GM18517 (cell line): ENCODE measurements around the gene IL22.
"Not testable (repeated sequence)": the region's sequence is repeated elsewhere in the genome, so short reads cannot be mapped to it uniquely, and the experiment has no call there.

ENCODE experiments used
- ATAC-seq: cut with Tn5 transposase; IDR thresholded peaks from one replicate; pipeline ENCODE4 v1.9.1; 2021; ENCODE audit warnings: mild to moderate bottlenecking, moderate library complexity; ENCODE audit not compliant: unreplicated experiment

Gene IL22

DNA sequence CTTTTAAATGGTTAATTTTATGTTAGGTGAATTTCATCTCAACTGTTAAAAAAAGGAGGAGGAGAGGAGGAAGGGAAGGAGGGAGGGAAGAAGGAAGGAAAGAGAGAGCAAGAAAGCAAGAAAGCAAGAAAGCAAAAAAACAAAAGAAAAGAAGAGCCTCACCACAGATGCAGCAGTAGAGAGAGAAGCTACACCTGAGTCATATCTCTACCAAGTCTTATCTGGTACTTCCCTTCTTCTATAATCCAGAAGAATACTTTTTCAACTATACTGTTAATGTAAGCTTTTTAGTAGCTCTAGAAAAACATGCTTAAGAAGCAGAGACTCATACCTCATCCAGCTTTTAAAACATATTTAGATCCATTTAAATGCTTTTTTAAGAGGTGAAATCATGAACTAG is 22.2 kb downstream of the IL22 start:
- no peak for ATAC-seq

DNA sequence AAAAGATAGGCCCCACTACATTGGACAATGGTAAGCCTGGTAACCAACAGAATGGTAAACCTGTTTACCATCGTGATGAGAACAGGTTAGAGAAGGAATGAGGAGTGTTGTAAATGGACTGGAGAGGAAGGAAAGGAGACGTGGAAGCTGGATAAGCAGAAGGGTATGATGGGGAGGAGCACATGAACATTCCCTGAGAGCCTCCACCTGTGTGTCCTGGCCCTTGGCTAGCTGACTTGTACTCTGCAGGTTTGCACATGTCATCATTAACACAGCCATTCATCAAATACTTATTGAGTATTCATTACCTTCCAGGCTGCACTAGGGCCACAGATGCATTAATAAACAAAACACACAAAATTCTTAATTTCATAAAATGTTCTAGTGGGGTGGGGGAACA is 23.4 kb downstream of the IL22 start:
- ATAC-seq, result no peak

DNA sequence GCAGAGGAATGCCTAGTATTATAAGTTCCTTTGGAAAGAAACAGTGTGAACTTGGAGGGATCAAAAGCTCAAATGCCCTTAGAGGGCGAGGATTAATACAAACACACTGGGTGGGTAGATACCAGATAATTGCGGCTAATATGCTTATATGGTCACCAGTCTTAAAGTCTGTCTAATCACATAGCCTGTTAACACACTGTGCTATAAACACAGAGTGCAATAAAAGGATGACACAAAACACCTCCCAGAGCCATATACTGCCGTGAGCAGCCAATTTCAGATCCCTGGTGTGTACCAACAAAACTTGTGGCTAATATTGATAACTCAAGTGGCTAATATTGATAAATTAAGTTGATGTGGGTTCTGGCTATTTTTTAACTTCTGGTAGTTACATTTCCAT is 26.0 kb downstream of the IL22 start:
- ATAC-seq, result no peak

DNA sequence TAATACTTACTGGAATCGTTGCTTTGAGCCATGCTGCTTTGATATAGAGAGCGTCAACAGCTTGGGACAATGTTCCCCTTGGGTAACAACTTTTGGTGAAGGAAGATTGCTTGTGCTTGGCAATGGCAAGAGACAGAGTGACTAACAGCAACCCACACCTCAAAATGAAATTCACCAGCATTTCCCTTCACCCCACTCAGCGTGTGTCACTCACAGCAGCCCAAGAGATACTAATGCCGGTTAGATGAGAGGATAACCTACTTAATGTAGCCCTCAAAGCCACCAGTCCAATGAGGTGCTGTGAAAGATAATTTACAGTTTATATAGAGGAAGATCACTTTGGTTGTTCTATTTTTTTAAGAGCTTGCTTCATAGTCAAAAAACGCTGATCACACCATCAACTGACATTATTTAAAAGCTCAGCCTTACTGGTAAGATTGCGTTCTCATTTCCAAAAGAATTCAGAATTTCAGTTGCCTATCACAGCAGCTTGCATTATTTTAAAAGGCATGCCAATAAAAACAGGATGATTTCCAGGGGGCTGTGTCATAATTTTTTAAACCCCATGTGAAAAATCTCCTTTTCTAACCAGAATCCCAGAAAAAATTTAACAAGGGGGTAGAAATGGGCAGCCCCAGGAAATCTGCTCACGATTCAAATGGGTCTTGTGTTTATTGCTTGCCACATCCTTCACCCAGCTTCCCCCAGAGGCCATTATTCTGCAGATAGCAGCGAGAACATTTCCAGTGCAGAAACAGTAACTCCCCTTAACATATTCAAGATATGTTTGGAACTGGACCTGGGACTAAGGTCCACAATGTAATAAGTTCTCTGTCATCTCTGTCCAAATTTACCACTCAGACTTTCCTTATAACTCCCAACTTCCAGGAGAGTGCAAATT is 27.6 kb downstream of the IL22 start, which contains the start of gene IL26:
Gene IL26 (minus strand): TSS at position 235 of the 901 bp plus-strand sequence. CDS start 54 bp downstream, at position 181.
- no peak for ATAC-seq

DNA sequence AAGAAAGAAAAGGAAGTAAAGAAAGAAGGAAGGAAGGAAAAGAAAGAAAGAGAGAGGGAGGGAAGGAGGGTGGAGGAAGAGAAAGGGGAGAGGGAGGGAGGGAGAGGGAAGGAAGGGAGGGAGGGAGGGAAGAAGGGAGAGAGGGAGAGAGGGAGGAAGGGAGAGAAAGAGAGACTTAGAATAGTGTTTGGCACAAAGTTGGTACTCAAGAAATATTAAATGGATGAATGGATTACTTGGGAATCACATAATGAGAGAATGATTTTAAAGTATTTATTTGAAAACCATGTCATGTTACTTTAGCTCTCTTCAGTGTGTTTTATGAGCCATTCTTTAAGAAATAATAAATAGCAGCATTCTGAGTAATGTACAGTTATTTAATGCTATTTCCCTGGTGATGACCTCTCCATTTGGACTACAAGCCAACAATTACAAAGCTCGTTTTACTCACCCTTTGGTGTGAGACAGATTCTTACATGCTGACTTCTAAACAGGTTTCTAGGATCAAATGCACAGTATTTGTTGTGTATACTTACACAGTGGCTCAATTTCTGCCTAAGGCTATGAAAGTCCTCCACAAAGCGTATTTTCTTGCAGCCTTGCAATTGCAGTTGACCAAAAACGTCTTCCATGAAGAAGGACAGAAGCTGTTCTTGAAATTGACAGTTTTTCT is 28.7 kb downstream of the IL22 start:
- ATAC-seq, result no peak

DNA sequence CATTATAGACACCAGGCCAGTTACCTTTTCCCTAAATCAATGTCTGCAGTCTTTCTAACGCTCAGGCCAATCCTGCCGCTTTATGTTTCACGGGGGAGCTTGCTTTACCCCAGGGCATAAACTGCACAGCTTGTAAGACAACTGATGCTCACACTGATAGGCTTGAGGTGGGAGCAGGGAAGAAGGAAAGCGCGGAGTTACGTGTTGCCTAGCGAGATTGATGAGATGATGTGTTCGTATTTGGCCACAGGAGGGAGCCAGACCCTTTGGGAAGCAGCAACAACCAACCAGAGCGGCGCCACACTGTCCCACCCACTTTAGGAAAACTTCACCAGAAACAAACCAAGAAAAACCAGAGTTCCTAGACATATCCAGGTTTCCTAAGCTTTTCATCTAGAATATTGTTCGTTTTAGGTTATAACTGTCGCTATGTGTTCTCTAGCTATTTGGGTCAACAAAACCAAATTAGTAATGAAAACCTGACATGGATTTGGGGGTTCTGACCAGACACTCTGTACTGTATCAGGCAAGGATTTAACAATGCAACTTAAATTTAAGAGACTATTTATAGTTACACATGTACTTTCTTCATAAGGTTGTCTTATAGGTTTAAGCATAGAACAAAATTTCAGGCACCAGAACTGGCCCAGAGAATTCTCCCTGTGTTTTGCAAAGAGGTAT is 30.2 kb downstream of the IL22 start:
- peak; percentile 82 for ATAC-seq

DNA sequence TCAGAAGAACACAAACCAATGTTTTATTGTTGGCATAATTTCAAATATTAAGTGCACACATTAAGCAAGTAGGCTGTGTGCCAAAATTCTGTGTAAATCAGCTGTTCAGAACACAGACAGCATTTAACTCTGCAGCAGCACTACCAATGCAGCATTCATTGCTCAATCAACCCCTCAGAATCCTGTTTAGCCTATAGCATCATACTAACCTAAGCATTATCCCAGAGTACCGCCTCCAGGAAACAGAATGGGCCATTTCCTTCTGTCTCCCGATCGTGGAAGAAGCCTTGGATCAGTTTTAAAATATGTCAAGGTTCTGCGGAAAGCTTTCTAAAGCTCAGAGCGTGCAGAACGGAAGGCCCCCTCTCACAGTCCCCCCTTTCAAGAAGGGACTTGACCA is 31.1 kb downstream of the IL22 start:
- no peak for ATAC-seq

DNA sequence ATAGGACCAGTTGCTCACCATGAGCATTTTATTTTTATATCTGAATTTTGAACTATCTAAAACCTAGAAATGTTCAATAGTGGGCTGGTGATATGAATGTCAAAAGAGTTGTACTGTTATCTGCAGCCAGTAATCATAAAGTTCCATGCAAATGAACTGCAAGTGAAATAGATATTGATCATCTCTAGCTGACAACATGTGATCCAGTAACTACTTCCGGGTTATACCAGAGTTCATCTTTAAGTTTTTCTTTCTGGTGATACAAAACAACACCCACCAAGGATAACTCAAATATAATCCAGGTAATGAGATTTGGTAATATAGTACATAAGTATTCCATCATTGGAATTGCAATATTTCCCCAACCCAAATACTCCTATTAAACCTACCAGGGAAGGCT is 31.9 kb downstream of the IL22 start:
- no peak for ATAC-seq

DNA sequence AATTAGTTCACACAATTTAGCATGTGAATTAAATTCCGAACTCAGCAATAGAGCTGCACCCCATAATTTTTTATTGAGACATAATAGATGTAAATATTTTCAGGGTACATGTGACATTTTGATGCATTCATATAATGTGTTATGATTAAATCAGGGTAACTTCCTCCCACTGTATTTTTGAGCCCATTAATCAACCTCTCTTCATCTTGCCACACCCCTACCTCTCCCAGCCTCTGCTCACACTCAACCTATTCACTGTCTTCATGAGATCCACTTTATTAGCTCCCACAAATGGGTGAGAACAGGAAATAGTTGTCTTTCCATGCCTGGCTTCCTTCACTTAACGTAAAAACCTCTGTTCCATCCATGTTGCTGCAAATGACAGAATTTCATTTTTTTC is 42.5 kb downstream of the IL22 start:
- ATAC-seq, result no peak

DNA sequence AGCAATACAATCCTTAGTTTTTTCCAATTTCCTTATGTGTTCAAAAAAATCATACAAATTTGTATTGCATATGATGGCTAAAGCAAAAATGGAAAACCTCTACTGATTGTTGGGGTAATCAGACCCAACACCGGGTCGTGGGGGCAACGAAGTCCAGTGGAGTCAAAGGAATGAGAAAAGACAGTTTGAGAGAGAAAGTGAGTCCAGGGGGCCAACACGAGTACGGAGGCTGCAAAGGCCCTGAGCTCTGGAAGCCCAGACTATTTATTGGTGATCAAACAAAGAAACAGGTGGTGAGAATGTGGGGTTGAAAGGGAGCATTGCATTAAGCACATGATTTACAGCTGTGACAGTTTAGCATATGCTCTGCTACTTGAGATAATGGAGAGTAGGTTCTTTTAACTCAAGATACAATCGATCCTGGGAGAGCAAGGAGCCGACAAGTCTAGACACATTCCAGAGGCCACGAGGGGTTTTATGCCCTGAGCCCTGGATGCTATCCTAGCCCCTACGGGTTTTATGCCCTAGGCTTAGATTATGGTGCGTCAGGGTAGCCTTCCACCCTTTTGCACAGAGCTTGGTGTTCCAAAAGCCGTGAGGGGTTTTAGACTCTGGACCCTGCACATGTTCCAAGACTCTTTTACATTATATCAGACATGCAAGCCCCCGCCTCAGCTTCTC is 44.2 kb downstream of the IL22 start:
- not testable (repeated sequence) for ATAC-seq

DNA sequence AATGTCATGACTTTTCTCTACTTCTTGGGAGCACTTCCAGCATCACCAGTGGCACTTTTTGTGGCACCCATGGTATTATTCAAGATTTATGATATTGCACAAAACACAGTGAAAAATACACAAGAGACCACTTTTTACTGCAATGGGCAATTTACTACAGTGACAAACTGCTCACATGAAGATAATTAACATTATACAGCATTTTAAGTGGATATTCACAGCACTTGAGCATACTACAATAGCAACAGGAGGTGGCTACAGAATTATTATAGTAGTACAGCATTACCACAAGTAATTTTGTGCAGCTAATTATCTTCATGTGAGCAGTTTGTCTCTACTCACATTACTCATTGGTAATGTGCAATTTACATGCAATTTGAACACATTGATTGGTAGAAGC is 46.1 kb downstream of the IL22 start:
- no peak for ATAC-seq

DNA sequence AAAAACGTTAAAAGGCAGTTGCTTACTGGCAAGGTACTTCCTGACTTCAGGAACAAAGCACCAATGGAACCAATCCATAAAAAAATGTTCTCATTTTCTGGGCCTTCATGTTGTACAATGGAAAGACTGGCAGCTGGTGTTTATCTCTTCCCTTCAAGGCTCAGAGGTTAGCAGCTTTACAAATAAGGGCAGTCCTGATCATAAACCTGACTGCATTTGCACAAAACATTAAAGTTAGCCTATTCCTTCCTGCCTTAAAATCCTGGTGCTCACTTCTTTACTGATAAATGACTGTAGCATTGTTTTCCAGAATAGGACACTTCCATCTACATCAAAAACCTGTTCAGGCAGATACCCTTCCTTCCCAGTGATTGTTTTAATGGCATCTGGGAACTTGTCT is 47.0 kb downstream of the IL22 start:
- ATAC-seq, result no peak

DNA sequence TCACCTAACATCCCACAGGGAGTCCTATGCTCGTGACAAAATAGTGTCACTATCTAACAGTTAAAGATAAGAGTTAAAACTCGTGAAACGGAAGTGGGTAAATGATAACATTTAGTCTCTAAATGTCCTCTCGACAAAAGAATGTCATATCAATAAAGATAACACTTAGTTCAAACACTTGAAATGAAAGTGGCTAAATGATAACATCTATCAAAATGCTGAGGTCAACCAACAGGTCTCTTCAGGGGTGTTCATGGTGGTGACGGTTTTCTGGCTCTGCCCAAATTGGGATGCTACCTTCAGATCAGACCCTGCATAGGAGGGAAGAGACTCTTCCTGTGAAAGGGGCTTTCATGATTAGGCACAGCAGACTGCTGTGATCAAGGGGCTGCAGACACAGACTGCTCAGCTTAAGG is 49.9 kb downstream of the IL22 start:
- no peak for ATAC-seq

DNA sequence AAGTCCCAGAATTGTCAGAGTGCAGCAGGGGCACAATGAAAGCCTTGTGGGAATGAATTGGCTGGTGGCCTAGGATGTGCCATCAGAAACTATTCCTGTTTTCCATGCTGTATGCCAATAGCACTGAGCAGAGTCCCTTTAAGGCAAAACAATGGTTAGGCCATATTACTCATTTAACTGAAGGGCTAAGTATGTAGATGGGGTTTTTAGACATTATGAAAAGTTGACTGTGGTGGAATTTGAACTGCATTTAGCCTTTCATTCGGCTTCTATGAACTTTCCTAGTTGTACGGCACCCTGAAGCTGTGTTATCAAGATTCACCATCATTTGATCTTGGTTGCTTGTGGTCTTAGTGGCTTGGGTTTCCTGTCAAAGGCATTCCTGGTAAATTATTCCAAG is 52.5 kb downstream of the IL22 start:
- ATAC-seq, result no peak

DNA sequence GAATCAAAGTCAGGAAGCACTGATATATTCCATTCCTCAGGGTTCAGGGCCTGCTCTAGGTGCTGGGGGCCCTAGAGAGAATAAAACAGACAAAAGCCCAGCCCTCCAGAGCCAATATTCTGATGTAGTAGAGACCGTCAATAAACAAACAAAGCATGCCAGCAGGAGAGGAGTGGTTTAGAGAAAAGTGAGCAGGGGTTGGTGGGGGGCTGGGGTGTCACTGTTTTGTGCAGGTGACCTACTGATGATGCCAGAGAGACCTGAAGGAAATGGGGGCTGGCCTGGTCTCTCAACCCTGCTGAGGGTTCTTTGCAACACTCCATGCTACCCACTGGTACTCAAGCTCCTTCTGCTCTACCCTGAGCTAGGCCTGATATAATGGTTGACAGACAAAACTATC is 54.3 kb downstream of the IL22 start:
- ATAC-seq, result no peak

DNA sequence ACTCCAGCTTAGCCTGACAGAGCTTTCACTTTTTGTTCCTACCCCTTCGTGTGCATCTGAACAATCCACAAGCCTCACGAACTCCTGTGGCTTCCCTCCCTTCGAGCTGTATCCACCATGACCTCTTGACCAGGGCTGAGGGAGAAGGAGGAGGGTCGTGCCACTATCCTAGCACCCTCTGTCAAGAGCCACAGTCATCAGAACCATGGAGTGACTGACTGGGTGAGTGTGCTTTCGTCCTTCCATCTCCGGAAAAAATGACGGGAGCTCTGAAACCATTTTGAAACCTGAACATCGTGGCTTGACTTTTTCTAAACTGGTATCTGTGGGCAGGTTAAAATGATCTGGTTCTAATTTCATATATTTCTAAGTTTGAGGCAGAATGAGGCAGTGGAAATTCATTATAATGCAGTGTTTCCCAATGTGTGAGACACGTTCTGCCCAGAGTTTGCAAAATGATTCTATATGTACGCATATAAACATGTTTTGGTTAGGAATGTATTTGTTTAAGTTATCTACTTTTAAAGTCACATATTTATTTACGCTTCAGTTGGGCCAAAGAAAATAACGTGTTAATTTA is 54.8 kb downstream of the IL22 start:
- no peak for ATAC-seq
